Stimulated activated CD8-positive, alpha-beta memory T cell treated with anti-CD3 and anti-CD28 coated beads, Interleukin-4, amount 100 ng/mL, for 1 hour (primary cell): ENCODE data around the gene CDK5RAP3.
"Not testable (repeated sequence)": the region's sequence is repeated elsewhere in the genome, so short reads cannot be mapped to it uniquely, and the experiment has no call there.

Experiments used
- DNase-seq, 2 donors: peaks; one replicate each; pipeline ENCODE4 v3.0.0-alpha.2; 2020; ENCODE audit warnings: low read depth in 2 of 2, low spot score in 1 of 2

CDK5RAP3 gene

GRCh38 chr17:47973541-47973940 is 2.6 kb downstream of the CDK5RAP3 start:
- no peak for DNase-seq

GRCh38 chr17:47975189-47975822 is 4.4 kb downstream of the CDK5RAP3 start:
- no peak for DNase-seq

- DNase-seq: no peak
These were observed 4.9 kb downstream of the CDK5RAP3 start for GRCh38 chr17:47975823-47976205.

DNA sequence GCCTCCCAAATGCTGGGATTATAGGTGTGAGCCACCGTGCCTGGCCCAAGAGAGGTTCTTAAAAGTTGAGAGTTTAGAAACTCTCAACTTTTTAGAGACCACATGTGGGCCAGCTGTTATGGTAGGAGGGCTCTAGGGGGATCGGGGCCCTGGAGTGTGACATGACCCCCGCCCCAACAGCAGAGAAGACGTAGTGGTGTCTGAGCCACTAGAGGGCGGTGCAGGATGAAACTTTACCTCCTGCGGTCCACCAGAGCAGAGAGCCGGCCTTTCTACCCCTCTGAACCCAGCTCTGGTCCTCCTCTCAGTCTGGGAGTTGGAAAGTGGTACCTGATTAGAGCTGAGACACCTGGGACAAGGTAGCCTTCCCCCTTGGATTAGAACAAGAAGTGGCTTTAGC is 7.4 kb downstream of the CDK5RAP3 start:
- peak in 1 of 2 donors; percentile 16 for DNase-seq

DNA sequence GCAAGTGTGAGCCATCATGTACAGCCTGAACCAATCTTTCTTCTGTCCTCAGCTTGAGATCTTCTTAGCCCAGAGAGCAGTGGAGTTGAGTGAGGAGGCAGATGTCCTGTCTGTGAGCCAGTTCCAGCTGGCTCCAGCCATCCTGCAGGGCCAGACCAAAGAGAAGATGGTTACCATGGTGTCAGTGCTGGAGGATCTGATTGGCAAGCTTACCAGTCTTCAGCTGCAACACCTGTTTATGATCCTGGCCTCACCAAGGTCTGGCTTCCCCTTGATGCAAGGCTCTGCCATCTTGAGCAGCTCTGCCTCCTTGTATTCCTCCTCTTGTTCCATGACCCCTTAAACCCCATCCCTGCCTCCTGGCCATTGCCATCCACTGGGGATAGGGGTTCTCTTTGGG is 9.6 kb downstream of the CDK5RAP3 start:
- DNase-seq: no peak

GRCh38 chr17:47981462-47981861 is 10.5 kb downstream of the CDK5RAP3 start:
- DNase-seq: no peak

- no peak for DNase-seq
These were observed 11.2 kb downstream of the CDK5RAP3 start for GRCh38 chr17:47982091-47982617.

GRCh38 chr17:47982645-47983390 is 11.9 kb downstream of the CDK5RAP3 start:
- no peak for DNase-seq

GRCh38 chr17:47983492-47984223 is 12.7 kb downstream of the CDK5RAP3 start:
- DNase-seq: no peak

DNA sequence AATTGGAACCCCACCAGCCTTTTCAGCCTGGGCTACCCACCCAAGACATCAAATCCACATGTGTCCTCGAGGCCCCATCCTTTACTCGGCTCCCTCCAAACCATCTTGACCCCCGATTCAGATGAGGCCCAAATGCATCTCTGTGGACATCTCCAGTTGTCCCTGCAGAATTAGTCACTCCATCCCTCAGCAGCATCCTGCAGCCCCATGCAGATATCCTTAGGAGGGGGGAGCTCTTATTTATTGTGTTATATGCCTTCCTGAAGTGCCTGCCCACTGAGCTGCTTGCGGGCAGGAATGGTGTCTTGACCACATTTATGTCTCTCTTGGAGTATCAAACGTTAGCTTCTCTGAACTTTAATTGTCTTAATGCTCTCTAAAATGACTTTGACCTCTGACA is 15.6 kb downstream of the CDK5RAP3 start:
- DNase-seq: no peak

- no peak for DNase-seq
These were observed 16.4 kb downstream of the CDK5RAP3 start for GRCh38 chr17:47987240-47987835.

DNA sequence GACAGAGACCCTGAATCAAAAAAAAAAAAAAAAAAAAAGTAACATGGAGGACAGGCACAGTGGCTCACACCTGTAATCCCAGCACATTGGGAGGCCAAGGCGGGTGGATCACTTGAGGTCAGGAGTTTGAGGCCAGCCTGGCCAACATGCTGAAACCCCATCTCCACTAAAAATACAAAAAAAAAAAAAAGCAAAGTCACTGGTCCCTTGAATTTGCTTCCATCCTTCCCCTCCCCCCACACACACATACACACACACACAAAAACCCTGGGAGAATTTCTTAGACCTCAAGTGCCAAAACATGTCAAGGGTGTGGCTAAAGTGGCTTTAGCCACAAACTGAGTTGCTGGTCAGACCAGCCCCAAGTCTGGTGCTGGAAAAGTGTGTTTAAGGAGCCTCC is 17.5 kb downstream of the CDK5RAP3 start:
- DNase-seq: not testable (repeated sequence)

DNA sequence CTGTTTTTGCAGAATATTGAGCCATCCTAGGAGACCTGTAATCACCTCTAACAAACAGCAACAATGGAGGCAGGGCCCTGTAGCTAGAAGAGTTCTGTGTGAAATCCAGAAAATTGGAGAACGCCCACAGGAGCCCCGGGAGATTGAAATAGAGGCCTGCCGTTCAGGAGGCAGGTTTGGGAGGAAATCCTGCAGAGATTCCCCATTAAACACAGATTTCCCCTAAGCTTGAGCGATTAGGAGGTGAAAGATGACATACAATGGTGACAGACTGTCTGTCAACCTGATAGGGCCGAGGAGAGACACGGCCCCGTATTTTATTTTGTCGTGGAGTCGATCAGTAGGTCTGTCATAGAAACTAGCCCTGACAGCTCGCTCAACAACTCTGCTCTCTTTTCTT is 18.2 kb downstream of the CDK5RAP3 start:
- DNase-seq: no peak

DNA sequence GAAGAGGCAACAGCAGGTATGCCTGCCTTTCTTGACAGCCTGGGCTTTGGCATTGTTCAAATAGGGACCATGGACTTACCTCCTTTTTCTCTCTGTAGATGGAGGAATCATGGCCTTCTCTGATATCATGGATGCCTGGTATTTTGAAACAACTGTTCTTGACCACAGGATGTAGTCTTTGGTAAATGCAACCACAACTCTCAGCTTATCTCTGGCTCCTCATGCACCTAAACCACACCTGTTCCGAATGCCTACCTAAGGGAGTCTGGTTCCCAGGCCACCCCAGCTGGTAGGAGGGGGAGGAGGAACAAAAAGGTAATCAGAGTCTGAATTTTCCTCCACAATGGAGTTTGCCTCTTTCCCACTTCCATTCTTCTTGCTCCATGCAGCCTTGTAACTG is 18.8 kb downstream of the CDK5RAP3 start:
- DNase-seq: no peak

DNA sequence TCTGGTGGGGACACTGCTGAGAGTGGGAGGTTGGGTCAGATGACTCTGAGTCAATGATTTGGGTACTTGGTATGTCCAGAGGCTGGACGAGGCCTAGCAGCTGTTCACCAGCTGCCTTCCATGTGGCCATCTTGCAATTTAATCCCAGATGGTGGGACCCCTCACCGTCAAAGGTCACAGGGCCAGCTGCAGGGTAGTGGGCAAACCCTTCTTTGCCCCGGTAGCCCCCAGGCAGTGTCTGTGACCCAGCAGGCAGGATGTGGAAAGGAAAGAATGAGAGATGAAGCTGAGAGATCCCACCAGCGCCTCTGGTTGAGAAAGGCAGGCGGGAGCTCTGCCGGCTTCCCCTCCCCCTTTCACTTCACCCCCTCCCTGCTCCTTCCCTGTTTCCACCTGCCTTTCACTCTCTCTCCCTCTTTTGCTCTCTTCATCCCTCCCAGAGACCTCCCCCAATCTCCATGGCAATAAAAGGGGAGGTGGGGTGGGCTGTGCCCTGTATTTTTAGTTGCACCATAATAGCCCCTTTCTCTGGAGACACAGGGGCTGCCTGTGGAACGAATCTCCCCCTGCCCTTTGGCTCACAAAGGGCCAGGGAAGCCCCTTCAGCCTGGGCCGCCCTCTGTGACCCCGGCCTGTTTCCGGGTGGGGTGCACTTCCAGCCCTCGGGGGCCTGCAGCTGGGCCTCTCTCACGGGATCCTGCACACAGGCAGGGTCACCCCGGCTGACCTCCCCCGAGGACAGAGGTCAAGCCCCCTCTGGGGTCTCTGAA is 20.2 kb downstream of the CDK5RAP3 start:
- no peak for DNase-seq

- DNase-seq: no peak
These were observed 21.3 kb downstream of the CDK5RAP3 start for GRCh38 chr17:47992216-47992615.

DNA sequence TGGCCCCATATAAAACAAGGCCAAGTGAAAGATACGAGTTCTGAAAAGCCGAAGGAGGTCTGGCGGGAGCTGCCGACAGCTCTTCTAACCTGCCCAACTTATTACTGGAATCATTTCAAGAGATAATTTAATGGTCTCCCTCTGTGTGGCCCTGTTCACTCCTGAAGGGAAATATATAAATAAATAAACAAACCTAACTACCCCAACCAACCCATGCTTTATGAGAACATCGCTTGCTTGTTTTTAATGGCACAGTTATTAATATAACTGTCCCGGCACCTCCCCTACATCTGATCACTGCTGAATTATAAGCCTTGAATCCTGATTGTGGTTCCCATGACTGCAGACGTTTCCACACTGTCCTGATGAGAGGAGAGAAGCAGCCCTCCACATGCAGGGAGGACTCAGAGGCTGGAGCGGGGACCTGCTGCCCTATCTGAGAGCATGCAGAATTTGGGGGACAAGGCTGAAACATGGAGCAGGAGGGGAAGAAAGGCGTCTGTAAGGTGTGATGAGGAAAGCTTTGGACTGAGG is 22.2 kb downstream of the CDK5RAP3 start:
- DNase-seq: no peak

DNA sequence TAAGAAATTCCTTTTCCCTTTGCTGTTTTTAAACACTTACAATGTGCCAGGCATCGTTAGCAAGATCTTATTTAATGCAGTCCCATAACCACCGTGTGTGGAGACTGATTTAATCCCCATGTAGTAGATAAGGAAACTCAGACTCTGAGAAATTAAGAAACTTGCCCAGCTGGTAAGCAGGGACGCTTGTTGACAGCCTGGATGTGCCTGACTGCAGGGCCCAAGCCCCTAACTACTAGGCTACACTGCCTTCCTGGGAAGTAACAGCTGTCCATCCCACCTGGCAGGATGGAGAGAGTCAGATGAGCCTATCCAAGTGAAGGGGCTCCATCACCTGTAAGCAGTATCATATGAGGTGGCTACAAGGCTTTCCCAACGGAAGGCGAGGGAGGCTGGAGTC is 23.1 kb downstream of the CDK5RAP3 start:
- DNase-seq: no peak

DNA sequence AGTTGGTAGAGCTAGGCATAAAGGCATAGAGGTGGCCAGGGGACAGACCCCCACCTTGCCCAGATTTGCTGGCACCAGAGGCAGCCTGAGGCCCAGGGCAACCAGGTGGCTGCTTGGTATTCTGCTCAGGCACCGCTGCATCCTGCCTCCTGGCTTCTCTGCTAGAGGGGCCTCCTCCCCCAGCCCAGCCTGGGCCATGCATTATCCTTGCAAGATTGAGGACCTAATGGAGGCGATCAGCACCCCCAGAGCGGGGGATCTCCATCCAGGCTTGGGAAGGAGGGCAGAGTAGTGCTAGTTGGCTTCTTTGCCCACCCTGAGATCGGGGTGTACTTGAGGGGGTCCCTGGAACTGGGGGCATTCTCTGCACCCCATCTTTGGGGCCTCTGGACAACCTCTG is 23.8 kb downstream of the CDK5RAP3 start:
- no peak for DNase-seq

DNA sequence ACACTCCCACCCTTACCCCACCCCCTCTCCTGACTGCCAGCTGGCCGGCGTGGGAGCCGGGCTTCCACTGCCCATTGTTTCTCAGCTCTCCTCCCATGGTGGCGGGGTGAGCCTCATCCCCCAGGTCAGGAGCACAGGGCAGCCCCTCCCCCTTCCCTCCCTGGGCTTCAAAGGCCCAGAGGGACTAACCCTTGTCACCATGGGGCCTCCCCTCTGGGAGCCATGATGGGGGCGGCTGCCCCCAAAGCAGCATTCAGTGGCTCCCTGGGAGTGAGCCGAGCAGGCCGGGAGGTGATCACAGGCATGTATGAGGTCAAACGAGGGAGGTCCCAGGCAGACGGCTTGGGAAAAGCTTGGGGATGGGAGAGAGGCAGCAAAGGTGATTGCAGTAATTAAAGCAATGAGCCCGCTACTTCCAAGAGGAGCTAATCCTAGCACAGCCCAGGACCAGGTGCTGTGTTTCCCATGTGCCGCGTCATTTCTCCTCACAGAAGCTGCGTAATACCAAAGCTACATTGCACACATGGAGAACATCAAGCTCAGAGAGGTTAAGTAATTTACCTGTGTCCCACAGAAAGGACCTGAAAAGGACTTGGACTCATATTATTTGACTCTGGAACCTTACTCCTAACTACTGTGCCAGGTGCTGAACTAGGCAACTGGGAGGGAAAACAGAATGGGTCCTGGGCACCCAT is 24.5 kb downstream of the CDK5RAP3 start:
- no peak for DNase-seq
